C4-2B (cell line): ENCODE measurements around the gene SLC35F2.

Experiments
- CTCF ChIP-seq: fragments of 450-650 bp; conservative IDR thresholded peaks from 2 replicates; pipeline ENCODE4 v1.5.1; 2017; ENCODE audit warnings: mild to moderate bottlenecking
- ZFX ChIP-seq: fragments of 450-650 bp; IDR thresholded peaks from 2 replicates; pipeline ENCODE4 v1.6.1; 2017

- TF ChIP-seq CTCF = no peak
- no peak for TF ChIP-seq ZFX
These were observed 40.1 kb downstream of the SLC35F2 start for GRCh38 chr11:107818491-107818890.
